ENCODE results near the gene IQSEC2.

DNA sequence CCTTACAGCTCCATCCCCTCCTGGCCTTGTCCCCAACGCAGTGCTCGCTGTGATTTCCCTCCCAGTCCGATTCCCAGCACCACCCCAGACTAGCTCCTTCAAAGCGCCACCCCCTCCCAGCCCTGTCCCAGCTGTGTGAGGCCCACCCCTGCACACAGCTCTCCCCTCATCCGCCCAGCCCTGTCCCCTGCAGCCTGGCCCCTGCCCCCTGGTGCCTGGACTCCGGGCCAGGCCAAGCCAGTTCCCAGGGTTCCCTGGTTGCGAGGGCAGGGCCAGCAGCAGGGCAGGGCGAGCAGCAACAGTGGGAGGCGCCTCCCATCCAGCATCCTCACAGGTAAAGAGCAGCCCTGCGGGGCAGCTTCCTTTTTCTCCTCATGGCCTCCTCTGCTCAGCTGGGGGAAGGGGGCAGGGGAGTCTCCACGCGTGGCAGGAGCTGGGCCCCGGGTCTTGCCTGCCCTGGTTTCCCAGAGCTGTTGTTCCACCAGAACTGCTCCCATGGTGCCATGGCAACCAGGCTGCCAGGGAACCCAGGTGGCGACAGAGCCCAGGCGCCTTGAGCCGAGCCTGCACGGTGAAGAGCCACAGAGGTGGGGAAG is 24.8 kb downstream of the IQSEC2 start:
- no peak for TF ChIP-seq POLR2AphosphoS5 (IDR thresholded peaks at IDR 0.05)
- TF ChIP-seq, protein P1, sequence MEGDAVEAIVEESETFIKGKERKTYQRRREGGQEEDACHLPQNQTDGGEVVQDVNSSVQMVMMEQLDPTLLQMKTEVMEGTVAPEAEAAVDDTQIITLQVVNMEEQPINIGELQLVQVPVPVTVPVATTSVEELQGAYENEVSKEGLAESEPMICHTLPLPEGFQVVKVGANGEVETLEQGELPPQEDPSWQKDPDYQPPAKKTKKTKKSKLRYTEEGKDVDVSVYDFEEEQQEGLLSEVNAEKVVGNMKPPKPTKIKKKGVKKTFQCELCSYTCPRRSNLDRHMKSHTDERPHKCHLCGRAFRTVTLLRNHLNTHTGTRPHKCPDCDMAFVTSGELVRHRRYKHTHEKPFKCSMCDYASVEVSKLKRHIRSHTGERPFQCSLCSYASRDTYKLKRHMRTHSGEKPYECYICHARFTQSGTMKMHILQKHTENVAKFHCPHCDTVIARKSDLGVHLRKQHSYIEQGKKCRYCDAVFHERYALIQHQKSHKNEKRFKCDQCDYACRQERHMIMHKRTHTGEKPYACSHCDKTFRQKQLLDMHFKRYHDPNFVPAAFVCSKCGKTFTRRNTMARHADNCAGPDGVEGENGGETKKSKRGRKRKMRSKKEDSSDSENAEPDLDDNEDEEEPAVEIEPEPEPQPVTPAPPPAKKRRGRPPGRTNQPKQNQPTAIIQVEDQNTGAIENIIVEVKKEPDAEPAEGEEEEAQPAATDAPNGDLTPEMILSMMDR (IDR thresholded peaks at IDR 0.05): no peak
- TF ChIP-seq POLR2A (IDR thresholded peaks at IDR 0.05): no peak
